K562 (cell line): ENCODE results near the gene SPATA21. TPM values are rescaled to one million over a fixed set of nuclear protein-coding genes. Genes with fewer than 3 reads are reported as not detected.

Source experiments
- BDP1 ChIP-seq: IDR thresholded peaks from 3 replicates; pipeline ENCODE4 v1.6.1; 2011; ENCODE audit not compliant: insufficient read length, insufficient read depth
- ETV5 ChIP-seq: sonication (generic); formaldehyde crosslinking; IDR thresholded peaks from 2 replicates; pipeline ENCODE4 v1.4.0; 2020; ENCODE audit warnings: low read depth, mild to moderate bottlenecking, missing genetic modification reagents
- HDAC6 ChIP-seq: IDR thresholded peaks from 2 replicates; pipeline ENCODE4 v1.6.1; 2012; ENCODE audit warnings: low read depth, mild to moderate bottlenecking, control low read depth, inconsistent platforms, low read length, moderate library complexity
- KDM2B ChIP-seq: fragments of 250-450 bp; sonication (Bioruptor Pico); IDR thresholded peaks from 2 replicates; pipeline ENCODE4 v1.8.0; 2021; ENCODE audit warnings: mild to moderate bottlenecking, moderate library complexity
- KDM4B ChIP-seq, 2 experiments: fragments of 450-650 bp in 1 of 2; sonication (generic) in 1 of 2; IDR thresholded peaks; 2 replicates each; pipeline ENCODE4 v1.6.1; 2016 to 2017; ENCODE audit warnings: borderline replicate concordance in 2 of 2, antibody characterized with exemption in 1 of 2, low read depth in 1 of 2, mild to moderate bottlenecking in 1 of 2
- NCOA4 ChIP-seq: fragments of 450-650 bp; IDR thresholded peaks from 2 replicates; pipeline ENCODE4 v1.6.1; 2018; ENCODE audit warnings: mild to moderate bottlenecking; ENCODE audit not compliant: partially characterized antibody
- NONO ChIP-seq, 2 experiments: fragments of 200-400 bp in 1 of 2; fragments of 450-650 bp in 1 of 2; formaldehyde crosslinking in 1 of 2; IDR thresholded peaks; 2 replicates each; pipeline ENCODE4 v1.6.1; 2017; ENCODE audit warnings: low read depth in 2 of 2, mild to moderate bottlenecking in 2 of 2, moderate library complexity in 2 of 2, low read length in 1 of 2
- PHF8 ChIP-seq: fragments of 200-600 bp; sonication (generic); IDR thresholded peaks from 2 replicates; pipeline ENCODE4 v1.6.1; 2012; ENCODE audit warnings: mixed run types, mild to moderate bottlenecking, inconsistent platforms, low read length, moderate library complexity, borderline replicate concordance
- POU5F1 ChIP-seq: fragments of 150-350 bp; IDR thresholded peaks from 2 replicates; pipeline ENCODE4 v1.6.1; 2014; ENCODE audit warnings: borderline replicate concordance, low read length, low read depth, mild to moderate bottlenecking; ENCODE audit not compliant: partially characterized antibody
- PTBP1 ChIP-seq: fragments of 200-400 bp; formaldehyde crosslinking; IDR thresholded peaks from 2 replicates; pipeline ENCODE4 v1.6.1; 2017; ENCODE audit warnings: low read depth, low read length
- PURB ChIP-seq: sonication (generic); formaldehyde crosslinking; IDR thresholded peaks from 2 replicates; pipeline ENCODE4 v1.9.0; 2021; ENCODE audit warnings: low read depth, mild to moderate bottlenecking, missing genetic modification reagents
- SMARCC2 ChIP-seq: fragments of 450-650 bp; IDR thresholded peaks from 2 replicates; pipeline ENCODE4 v1.6.1; 2017; ENCODE audit warnings: antibody characterized with exemption, moderate library complexity, mild to moderate bottlenecking, low read depth
- SP2 ChIP-seq: IDR thresholded peaks from 2 replicates; pipeline ENCODE4 v1.6.1; 2011; ENCODE audit warnings: mild to moderate bottlenecking, low read depth, low read length, moderate library complexity; ENCODE audit not compliant: poor library complexity, severe bottlenecking; ENCODE audit errors: extremely low read depth
- STAG1 ChIP-seq: sonication (generic); formaldehyde crosslinking; IDR thresholded peaks from 2 replicates; pipeline ENCODE4 v1.5.0; 2020; ENCODE audit warnings: missing genetic modification reagents, borderline replicate concordance
- ZBTB9 ChIP-seq: fragments of 450-650 bp; formaldehyde crosslinking; IDR thresholded peaks from 2 replicates; pipeline ENCODE4 v1.4.0; 2020; ENCODE audit warnings: mild to moderate bottlenecking, moderate library complexity
- ZFP1 ChIP-seq: fragments of 450-650 bp; formaldehyde crosslinking; IDR thresholded peaks from 2 replicates; pipeline ENCODE4 v1.4.0; 2020; ENCODE audit warnings: mild to moderate bottlenecking, mixed read lengths
- ZNF174 ChIP-seq: fragments of 250-450 bp; sonication (Bioruptor Pico); IDR thresholded peaks from 2 replicates; pipeline ENCODE4 v1.4.0; 2020; ENCODE audit warnings: mild to moderate bottlenecking
- ZNF639 ChIP-seq, 2 experiments: fragments of 200-800 bp in 1 of 2; sonication (Bioruptor generic) in 1 of 2; sonication (generic) in 1 of 2; formaldehyde crosslinking in 1 of 2; IDR thresholded peaks in 1 of 2; conservative IDR thresholded peaks in 1 of 2; 2 replicates each; pipeline versions ENCODE4 v1.5.0 to v1.6.1; 2016 to 2020; ENCODE audit warnings: missing compliant biosample characterization in 1 of 2, missing genetic modification characterization in 1 of 2, missing genetic modification reagents in 1 of 2
- ZNF76 ChIP-seq: fragments of 250-450 bp; sonication (Bioruptor Pico); IDR thresholded peaks from 2 replicates; pipeline ENCODE4 v1.4.0; 2020; ENCODE audit warnings: mild to moderate bottlenecking, moderate library complexity, borderline replicate concordance
- ZNF785 ChIP-seq: fragments of 250-450 bp; sonication (Bioruptor Pico); IDR thresholded peaks from 2 replicates; pipeline ENCODE4 v1.4.0; 2020; ENCODE audit warnings: mild to moderate bottlenecking
- ZSCAN29 ChIP-seq: fragments of 450-650 bp; IDR thresholded peaks from 2 replicates; pipeline ENCODE4 v1.6.1; 2017
- polyA plus RNA-seq, 8 experiments: library from polyadenylated mRNA; depleted of rRNA in 4 of 8; stranded (reverse) in 5 of 8; unstranded in 3 of 8; fragments of >200 nt; fragmentation: Nextera tagmentation in 2 of 8; fragmentation: Illumina TruSeq in 1 of 8; extraction: Ambion mirVana in 2 of 8; extraction: Trizol in 1 of 8; gene quantifications; 2 replicates each; pipeline versions ENCODE4 v1.2.1 to v1.2.3, GENCODE V29; 2011 to 2014; ENCODE audit warnings: inconsistent platforms in 1 of 8, missing spikeins in 1 of 8
- total RNA-seq, 7 experiments: library from RNA; depleted of rRNA in 6 of 7; stranded (reverse); fragments of >200 nt in 6 of 7; fragmentation: Illumina TruSeq in 2 of 7; extraction: Trizol in 2 of 7; gene quantifications; 2 replicates each; pipeline versions ENCODE4 v1.2.1 to v1.2.3, GENCODE V29; 2011 to 2021; ENCODE audit warnings: low replicate concordance in 1 of 7
- TF ChIP-seq, protein P1 (sequence below): fragments of 150-350 bp; IDR thresholded peaks from 2 replicates; pipeline ENCODE4 v1.6.1; 2014; ENCODE audit warnings: low read depth, mild to moderate bottlenecking, low read length, borderline replicate concordance
- TF ChIP-seq, protein P2 (sequence below): fragments of 250-450 bp; sonication (Bioruptor Pico); IDR thresholded peaks from 2 replicates; pipeline ENCODE4 v1.8.0; 2021; ENCODE audit warnings: moderate library complexity, mild to moderate bottlenecking, inconsistent platforms

Gene SPATA21
- total and polyA plus RNA-seq, 9 of the 15 experiments (the other 6 are each of a cell fraction or from before 2014, with no cell fraction given), result 0.10 to 0.36 (median 0.13) TPM; not detected in 3

DNA sequence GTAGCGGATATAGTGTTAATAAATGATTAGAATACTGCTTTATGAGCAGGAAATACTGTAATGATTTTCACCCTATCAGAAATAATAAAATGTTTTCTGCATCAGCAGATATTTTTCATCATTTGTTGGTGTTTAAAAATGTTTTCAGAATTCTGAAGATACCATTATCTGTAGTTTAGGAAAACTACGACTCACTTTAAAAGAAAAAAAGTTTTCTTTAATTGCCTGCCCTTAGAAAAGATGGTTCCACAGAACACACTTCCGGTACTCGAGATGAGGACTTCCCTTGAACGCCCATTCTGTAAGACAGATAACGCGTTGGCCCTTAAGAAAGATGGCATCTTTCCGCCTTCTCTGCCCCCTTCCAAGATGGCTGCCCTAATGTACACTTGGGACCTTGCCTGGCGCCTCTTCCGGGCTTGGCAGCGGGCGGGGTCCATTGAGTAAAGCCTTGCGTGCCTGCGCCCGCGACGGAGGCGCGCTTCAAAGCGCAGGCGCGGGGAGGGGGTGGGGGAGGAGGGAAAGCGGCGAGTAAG lies 70.4 kb downstream of the SPATA21 start, which contains the start of gene SZRD1 (continued):
- no peak for TF ChIP-seq ZNF76 (CRISPR knock-in tag)
- no peak for TF ChIP-seq POU5F1
- TF ChIP-seq NCOA4, result no peak
- peak; percentile 61; the same call in 1 of the 2 replicates for TF ChIP-seq ZBTB9
- TF ChIP-seq ZNF785 (CRISPR knock-in tag), result no peak
- TF ChIP-seq, protein P1, sequence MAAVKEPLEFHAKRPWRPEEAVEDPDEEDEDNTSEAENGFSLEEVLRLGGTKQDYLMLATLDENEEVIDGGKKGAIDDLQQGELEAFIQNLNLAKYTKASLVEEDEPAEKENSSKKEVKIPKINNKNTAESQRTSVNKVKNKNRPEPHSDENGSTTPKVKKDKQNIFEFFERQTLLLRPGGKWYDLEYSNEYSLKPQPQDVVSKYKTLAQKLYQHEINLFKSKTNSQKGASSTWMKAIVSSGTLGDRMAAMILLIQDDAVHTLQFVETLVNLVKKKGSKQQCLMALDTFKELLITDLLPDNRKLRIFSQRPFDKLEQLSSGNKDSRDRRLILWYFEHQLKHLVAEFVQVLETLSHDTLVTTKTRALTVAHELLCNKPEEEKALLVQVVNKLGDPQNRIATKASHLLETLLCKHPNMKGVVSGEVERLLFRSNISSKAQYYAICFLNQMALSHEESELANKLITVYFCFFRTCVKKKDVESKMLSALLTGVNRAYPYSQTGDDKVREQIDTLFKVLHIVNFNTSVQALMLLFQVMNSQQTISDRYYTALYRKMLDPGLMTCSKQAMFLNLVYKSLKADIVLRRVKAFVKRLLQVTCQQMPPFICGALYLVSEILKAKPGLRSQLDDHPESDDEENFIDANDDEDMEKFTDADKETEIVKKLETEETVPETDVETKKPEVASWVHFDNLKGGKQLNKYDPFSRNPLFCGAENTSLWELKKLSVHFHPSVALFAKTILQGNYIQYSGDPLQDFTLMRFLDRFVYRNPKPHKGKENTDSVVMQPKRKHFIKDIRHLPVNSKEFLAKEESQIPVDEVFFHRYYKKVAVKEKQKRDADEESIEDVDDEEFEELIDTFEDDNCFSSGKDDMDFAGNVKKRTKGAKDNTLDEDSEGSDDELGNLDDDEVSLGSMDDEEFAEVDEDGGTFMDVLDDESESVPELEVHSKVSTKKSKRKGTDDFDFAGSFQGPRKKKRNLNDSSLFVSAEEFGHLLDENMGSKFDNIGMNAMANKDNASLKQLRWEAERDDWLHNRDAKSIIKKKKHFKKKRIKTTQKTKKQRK, result no peak
- TF ChIP-seq, protein P2, sequence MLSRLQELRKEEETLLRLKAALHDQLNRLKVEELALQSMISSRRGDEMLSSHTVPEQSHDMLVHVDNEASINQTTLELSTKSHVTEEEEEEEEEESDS, result no peak
- TF ChIP-seq NONO (IDR thresholded peaks at IDR 0.05; ENCODE audit: low read depth in 2 of 2, low read length in 1 of 2), result no peak
- no peak for TF ChIP-seq HDAC6
- peak in 1 of 2 experiments; percentile 95; a peak in 2 of 4 replicates for TF ChIP-seq ZNF639 (CRISPR knock-in tag; conservative IDR thresholded peaks at IDR 0.05 in 1 of 2, IDR thresholded peaks at IDR 0.05 in 1 of 2)
- no peak for TF ChIP-seq ZNF174
- no peak for TF ChIP-seq KDM4B (IDR thresholded peaks at IDR 0.05; ENCODE audit: borderline replicate concordance in 2 of 2, low read depth in 1 of 2)
- TF ChIP-seq SMARCC2, result no peak
- no peak for TF ChIP-seq ZSCAN29
- TF ChIP-seq PURB (CRISPR knock-in tag), result no peak
- no peak for TF ChIP-seq PHF8
- peak; percentile 91 for TF ChIP-seq ETV5 (CRISPR knock-in tag)
- no peak for TF ChIP-seq KDM2B (CRISPR knock-in tag)
- no peak for TF ChIP-seq SP2
- no peak for TF ChIP-seq STAG1 (CRISPR knock-in tag)
- TF ChIP-seq BDP1, result no peak
- no peak for TF ChIP-seq ZFP1 (CRISPR knock-in tag)
- TF ChIP-seq PTBP1, result no peak
